Suppressor macrophage treated with lipopolysaccharide for 1 hour (primary cell): ENCODE data around the gene SLC12A7.
"Not testable (repeated sequence)": the region's sequence is repeated elsewhere in the genome, so short reads cannot be mapped to it uniquely, and the experiment has no call there.

Experiments used
- DNase-seq, 3 donors: peaks; one replicate each; pipeline ENCODE4 v3.0.0-alpha.2; 2020 to 2022

SLC12A7 gene

DNA sequence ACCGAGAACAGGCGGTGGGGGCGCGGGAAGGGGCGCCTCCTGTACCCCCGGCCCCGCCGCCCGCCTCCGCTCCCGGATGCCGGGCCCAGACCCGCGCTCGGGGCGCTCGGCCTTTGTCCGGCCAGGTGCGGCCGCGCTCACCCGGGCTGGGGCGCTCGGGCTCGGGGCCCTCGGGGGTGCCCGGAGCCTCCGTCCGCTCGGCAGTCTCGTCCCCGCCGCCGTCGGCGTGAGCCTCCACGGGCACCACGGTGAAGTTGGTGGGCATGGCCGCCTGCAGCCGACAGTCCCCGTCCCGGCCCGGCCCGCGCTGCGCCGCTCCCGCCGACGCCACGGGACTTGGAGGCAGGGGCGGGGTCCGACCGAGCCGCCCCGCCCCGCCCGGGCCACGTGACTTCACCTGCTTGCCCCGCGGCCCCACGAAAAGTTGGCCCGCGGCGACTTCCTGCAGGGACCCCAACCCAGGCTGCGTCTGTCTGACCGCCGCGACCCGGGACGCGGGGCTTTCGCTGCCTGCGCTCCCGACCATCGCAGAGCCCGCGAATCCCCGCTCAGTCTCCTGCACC is at the start of gene SLC12A7:
TSS of gene SLC12A7 (minus strand) at position 337 of the 563 bp plus-strand sequence. CDS start at position 265, 72 bp downstream.
- DNase-seq: peak; percentile 54 to 84 (median 64)

DNA sequence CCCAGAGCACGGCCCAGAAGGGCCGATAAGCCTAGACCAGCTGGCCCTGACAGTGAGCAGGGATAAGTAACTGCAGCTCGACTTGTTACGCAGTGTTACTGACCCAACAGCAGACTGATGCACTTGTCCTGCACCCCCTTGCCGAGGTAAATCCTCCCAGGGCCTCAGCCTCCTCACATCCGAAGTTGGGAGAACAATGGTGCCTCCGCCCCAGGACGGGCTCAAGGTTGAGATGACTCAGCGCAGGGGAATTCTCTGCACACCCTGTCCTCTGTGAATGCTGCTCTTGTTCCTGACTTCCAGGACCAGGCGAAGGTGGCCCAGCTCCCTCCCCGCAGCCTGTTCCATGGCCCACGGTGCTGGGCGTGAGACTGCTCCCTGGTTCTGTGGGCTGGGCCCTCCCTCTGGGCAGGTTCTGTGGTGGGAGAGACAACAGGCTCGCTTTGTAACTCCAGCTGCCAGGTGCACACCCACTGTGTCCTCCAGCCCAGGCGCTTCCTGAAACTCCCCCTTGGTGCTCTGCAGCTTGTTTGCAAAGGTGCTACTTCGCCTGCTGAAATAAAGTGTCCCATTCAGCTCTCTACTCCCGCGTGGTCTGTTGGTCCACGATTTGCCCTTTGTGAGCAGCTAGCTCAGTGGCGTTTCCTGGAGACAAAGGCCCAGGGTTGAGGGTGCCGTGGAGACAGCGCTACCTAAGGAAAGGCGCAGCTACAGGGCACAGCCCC is 49.4 kb upstream of the SLC12A7 start:
- DNase-seq: no peak

DNA sequence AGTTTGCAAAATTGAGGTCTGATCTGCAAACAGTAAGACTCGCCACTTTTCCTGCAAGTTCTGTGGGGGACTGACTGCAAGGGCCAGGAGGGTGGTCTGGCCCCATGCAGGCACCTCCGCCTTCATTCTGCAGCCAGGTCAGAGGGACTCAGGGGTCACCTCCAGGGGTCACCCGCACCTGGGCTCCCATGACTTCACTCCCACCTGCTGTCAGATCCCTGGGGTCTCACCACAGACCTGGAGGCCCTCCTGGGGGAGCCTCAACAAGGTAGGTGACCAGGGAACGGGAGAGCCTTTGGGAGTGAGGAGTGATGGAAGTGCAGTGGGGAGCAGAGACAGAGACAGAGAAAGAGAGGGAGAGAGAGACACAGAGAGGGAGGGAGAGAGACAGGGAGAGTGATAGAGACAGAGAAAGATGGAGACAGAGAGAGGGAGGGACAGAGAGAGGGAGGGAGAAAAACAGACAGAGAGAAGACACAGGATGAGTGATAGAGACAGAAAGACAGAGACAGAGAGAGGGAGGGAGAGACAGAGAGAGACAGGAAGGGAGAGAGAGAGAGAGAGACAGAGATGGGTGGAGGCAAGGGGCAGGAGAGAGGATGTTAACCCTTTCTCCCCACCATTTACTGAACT is 48.0 kb upstream of the SLC12A7 start:
- DNase-seq: no peak

DNA sequence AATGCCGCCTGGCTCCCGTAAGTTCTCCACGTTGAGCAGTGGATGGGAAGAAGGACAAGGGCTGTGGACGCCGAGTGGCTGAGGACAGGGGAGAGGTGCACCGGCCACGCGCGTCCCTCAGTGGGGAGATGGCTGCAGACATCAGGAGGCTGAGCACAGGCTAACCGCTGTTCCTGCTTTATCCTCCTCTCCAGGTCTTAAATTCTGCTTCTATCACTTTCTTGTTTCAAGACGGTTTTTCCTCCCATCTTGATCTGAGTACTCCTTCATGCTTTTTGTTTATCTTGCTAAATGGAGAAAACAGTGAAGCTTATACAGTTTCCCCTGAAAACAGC is 47.4 kb upstream of the SLC12A7 start:
- no peak for DNase-seq

DNA sequence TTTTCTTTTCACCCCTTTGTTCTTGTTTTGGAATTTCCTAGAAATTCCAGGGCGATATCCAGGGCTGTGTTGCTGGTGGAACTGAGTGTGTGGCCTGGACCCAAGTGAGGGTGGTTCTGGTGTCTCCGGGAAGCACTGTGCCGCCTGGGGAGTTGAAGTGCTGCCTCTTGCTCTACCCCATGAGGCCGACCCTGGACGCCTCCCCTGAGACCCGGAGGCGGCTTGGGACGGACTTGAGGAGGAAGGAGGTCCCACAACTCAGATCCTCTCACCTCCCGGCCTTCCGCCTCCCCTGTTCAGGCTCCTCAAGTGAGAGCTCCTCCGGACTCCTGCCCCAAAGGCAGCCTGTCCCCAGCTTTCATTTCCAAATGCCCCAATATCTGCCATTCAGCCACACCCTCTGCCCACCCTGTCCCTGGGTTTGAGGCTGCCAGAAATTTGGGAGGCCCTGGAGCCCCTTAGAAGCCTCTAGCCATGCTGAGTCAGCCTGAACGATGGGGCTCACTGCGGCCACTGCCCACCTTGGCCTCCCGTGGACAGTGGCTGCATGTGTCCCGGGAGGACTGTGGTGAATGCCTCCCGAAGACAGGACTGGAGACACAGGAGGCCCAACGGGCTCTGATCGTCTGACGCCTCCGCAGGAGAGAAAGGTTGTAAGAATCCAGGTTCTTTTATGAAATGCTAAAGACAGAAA is 46.9 kb upstream of the SLC12A7 start:
- no peak for DNase-seq

DNA sequence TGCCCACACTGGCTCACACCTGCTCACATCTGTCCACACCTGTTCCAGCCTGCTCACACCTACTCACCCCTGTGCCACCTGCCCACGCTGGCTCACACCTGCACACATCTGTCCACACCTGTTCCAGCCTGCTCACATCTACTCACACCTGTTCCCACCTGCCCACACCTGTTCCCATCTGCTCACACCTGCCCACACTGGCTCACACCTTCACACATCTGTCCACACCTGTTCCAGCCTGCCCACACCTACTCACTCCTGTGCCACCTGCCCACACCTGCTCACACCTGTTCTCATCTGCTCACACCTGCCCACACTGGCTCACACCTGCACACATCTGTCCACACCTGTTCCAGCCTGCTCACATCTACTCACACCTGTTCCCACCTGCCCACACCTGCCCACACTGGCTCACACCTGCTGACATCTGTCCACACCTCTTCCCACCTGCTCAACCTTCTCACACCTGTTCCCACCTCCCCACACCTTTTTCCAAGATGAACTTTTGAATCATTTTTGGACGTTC is 45.7 kb upstream of the SLC12A7 start:
- not testable (repeated sequence) for DNase-seq

DNA sequence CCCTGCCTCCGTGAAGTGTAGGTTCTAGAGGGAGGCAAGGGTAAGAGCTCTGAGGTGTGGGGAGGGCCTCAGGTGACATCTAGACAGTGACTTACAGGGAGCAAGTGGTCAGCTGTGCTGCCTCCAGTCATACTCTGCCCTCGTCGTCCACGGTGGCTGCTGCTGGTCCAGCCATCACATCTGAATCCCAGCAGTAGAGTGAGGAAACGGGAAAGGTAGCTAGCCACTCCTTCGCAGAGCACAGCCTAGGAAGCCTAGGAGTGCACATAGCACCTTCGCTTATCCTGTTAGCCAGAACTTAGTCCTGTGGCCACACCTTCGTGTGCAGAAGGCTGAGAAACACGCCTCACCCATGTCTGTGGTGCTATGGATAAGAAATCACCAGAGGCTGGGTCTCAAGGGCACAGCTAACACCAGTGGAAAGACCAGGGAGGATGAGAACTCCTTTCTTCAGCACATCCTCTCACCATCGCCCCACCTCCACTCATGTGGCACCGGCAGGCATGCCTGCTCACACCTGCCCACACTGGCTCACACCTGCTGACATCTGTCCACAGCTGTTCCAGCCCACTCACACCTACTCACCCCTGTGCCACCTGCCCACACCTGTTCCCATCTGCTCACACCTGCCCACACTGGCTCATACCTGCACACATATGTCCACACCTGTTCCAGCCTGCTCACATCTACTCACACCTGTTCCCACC is 45.0 kb upstream of the SLC12A7 start:
- DNase-seq: no peak

DNA sequence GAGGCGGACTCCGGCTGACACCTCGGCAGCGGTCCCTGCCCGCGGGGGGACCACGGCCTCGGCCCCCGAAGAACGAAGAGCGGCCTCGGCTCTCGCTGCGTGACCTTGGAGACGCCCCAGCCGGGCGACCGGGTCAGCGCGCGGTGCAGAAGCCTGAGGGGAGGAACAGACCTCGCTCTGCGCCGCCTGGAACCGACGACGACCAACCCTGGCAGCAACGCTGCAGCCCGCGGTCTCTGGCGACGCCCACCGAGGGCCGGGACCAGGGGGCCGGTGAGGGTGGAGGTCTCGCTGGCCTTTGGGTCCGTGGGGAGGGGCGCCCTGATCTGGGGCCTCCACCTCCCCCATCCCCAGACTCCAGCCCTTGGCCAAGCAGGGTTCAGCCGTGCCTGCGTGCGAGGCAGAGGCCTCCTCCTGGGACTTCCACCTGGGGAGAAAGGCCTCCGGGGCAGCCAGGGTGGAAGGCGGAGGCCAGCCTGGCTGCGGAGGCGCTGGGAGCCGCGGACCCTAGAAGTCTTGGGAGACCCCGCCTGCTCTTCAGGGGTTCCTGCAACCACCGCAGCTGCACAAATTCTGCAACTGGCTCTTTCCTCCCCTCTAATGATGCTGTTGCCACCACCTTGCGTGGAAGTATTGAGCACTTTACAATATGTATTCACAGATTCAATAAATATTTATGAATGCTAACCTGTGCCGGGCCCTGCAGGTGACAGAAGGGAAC is 44.3 kb upstream of the SLC12A7 start:
- peak in 1 of 3 donors; percentile 29 for DNase-seq

DNA sequence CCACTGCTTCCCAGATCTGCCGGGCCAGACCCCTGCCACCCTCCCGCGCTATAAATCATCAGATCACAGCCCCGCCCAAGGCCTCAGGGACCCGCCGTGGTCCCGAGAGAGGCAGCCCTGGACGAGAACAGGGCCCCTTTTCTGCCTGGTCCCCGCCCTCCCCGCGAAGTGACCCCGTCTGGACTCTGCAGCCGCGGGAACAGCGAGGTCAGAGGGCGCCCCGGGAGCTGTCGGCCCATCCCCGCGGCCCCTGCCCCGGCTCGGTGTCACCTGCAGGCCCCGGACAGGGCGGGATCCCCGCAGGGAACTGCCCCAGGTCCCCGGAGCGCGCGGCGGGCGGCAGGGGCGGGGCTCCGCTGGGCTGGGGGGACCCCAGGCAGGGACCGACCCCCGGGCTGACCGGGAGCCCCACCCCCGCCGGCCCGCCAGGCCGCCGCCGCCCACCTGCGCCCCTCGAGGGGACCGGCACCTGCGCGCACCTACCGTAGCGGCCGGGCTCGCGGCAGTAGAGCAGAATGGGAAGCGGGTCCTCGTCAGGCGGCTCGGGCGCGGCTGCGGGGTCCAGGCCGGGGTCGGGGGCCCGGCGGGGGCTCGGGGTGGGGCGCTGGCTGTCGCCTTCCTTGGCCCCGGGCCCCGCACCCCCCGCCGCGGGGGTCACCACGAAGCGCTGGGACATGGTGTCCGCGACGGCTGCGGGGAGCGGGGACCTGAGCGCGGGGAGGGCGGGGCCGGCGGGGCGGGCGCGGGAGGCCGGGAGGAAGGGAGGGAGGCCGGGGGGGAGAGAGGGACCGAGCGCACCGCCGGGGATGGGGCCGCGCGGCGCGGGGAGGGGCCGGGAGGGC is 43.5 kb upstream of the SLC12A7 start:
- DNase-seq: no peak

DNA sequence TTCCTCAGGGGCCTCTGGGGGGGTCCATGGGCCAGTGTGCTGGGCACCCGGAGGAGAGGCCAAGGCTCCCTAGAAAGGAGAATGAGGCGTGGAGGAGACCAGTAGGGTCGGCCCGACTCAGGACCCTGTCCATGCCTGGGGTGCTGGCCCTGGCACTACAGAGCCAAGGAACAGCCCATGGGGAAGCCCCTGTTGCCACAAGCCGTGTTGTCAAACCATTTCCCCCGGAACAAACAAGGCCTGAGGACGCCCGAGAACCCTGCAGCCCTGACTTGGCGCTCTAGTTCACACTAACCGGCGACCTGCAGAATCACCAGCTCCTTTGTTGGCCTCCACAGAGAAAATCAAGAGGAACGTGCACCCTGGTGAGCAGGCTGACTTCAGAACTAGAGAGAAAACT is 41.6 kb upstream of the SLC12A7 start:
- DNase-seq: no peak

DNA sequence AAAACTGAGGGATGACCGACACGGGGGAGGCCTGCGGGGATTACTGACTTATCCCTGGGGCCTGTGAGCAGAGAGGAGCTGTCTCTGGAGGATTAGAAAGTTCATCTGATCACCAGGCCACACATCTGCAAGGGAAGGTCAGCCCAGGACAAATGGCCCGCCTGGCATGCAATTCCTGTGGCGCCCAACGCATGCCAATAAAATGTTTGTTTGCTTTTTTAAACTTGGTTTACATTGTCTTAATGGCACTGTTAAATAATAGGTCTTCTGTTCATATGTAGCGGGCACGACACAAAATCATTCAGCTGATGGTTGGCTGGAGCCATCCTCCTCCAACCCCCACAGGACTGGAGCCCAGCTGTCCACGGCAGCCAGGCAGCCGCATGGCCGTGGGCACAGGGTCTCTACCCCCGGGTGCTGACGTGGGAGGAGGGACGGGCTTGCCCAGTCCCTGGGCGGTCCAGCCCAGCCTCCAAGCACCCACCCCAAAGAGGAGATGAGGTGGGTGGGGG is 41.0 kb upstream of the SLC12A7 start:
- no peak for DNase-seq

DNA sequence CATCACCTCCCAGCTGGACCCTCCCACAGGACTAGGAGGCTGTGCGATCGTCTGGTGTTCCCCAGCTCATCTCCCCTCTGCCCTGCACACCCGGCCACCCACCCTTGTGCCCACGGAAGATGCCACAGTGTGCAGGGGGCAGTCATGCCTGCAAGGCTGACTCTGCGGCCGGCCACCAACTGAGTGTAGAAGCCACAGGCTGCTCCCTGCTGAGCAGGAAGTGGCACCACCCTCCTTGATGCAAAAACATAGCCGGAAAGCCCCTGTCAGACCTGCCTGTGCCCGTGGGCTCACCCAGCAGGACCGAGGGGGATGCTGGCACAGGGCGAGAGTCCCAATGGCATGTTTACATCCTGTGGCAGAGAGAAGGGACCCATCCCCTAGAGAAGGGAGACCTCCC is 40.3 kb upstream of the SLC12A7 start:
- DNase-seq: no peak

DNA sequence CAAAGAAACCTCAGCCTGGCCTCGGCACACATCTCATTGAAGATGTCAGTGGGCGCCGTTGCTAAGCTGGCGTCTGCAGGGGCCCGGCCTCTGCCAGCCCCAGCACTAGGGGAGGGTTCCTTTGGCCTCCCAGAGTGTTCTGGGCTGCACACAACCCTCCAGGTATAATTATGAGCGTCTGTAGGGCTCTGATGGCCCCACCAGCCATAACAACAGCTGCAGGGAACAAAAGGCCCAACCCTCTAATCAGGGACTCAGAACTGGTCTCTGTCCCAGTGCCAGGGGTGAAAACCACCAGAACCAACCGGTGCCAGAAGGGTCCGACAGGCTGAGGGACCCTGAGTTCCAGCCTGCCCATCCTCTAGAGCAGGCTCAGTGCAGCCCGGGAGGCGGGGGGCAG is 39.5 kb upstream of the SLC12A7 start:
- no peak for DNase-seq

DNA sequence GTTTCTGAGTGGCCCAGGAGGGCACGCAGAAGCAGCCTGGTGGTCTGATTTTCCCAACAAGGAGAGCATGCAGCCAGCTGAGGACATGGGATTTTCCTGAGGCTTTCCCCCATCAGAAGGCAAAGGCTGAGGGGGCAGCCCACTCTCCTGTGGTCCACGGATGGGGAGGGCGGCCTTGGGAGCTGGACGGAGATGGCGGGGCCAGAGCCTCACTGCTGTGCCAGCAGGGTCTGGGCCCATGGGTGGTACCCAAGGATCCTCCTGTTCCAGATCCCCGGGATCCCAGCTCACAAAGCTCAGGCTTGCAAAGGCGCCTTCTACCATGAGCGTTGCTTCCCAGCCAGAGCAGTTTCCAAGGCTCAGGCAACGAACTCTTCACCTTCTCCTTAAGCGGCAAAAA is 39.0 kb upstream of the SLC12A7 start:
- no peak for DNase-seq

DNA sequence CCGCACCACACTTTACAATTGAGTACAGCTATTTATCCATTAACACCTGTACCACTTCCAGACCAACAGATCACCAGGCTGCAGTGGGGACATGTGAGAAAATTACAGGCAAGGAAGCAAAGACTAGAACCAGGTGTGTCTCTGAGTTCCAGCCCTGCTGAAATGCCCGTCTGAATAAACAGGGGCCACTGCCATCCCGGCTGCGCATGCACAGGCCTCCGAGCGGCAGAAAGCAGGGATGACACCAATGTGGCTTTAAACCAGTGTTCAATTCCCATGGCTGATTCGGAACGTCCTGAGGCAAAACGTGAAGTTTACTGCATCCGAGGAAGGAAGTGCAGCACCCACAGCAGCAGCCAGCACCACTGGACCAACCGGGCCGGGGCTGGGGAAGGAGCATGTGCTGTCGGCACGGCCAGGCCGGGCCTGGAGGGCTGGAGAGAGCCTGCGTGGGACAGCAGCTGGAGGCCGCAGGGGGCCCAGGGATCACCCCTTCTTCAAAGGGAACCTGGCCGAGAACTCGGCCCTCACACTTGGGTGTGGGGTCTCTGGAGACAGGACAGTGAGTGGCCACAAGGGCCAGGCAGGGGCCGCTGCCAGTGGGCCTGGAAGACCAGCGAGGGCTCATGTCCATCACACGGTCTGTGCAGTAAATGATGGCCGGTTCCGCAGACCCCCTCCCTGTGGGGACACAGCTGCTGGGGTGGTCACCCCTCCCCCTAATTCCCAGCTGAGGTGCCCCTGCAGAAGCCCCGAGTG is 33.0 kb upstream of the SLC12A7 start:
- no peak for DNase-seq

DNA sequence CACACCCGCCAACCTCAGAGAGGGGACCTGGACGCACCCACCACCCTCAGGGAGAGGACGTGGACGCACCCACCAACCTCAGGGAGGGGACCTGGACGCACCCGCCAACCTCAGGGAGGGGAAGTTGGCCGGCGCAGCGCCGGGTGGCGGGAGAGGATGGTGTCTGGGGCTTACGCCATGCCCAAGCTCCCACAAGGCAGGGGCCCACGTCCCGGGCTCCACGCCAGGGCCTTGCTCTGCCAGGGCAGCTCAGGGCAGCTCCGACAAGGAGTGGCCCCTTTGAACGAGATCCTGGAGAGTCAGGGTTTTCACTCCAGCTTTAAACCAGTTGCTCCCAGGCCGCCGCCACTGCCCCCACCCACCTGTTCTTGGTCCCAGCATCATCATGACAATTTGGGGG is 32.2 kb upstream of the SLC12A7 start:
- DNase-seq: no peak

DNA sequence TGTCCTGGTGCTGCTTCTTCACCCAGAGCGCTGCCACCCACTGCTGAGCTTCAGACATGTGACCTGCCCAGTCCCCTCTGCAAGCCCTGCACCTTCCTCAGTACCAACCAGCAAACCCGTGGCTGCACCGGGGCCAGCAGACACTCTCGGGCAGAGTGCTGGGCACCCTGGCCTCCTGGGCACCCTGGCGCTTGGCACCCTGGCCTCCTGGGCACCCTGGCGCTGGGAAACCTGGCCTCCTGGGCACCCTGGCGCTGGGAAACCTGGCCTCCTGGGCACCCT is 31.7 kb upstream of the SLC12A7 start:
- no peak for DNase-seq

DNA sequence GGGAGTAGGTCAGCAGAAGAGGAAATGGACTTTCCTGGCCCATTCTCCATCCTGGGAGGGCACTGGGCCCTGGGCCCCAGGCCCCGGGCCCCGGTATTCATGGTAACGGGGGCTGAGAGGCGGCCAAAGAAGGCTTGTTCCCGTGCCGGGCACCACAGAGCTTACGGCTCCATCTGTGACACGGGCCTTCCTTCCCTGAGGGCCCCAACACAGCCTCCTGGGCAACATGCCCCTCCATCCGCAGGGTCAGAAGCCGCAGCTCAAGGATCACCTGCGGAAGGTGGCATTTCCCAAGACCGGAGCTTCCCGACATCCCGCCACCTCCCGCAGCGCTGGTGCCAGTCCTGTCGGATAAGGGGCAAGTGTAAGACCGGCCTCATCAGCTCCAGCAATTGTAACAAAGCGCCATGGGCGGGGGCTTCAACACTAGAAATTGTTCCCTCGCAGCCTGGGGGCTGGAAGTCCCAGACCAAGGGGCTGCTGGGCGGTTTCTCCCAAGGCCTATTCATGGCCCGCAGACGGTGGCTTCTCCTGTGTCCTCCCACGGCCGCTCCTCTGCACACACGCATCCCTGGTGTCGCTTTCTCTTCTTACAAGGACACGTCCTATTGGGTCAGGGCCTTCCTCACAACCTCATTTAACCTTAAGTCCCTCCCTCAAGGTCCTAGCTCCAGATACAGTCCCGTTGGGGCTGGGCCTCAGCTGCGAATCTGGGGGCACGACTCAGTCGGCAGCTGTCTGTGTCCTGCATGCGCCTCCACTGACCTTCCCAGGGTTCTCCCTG is 31.2 kb upstream of the SLC12A7 start:
- no peak for DNase-seq

DNA sequence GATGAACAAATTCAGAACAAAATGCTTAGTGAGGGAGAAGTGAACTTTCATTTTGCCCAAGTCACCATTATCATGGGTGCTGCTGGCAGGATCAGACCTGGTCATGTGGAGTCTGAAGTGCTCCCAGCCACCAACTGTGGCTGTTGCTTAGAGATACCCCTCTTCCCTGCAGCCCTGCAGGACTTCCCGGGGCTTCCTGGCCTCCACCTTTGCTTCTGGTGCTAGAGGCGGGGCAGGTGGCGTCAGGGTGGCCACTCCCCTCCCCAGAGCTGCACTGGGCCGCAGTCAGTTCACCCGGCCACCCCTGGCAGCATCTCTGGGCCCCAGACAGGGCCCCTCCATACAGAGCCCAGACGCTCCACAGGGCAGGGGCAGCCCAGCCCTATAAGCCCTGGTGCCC is 30.0 kb upstream of the SLC12A7 start:
- DNase-seq: no peak

DNA sequence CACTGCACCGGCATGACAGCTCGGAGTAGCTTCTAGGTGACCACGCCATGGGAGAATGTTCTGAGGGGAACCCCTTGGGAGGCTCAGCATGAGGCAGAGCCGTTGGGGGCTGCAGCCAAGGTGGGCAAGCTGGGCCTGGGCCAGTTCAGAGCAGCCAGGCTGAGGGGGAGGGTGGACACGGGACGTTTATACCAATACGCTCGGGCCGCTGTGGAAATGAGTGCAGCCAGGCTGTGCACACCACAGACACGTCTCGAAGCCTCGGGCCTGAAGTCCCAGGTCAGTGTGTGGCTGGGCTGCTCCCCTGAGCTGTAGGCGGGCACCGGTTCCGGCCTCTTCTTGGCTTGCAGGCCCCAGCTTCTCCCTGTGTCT is 28.9 kb upstream of the SLC12A7 start:
- DNase-seq: no peak
